ENCODE data around the gene GLT1D1. TPM values are rescaled to one million over a fixed set of nuclear protein-coding genes. Genes with fewer than 3 reads are reported as not detected.

The GLT1D1 gene
- total and polyA plus RNA-seq, 7 donors, result 0.23 to 0.95 (median 0.49) TPM

DNA sequence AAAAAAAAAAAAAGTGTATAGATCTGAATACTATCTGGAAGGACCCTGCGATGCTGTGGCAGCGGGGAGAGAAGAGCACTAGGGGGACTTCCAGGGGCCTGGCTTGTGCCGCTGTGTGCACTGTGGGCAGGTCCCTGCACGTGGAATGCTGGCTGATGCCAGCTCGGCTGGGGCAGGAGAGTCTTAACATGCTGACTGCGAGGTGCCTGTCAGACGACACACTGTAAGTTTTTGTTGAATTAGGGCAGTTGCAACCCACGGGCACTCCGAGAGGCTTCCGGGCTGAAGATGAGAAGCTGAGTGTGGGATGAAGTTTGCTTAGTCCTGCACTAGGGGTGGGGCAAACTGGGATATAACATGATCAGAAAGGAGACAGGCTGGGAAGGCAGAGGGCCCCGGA lies 10.7 kb downstream of the GLT1D1 start:
- 76 to 84% methylated on average over 11 of the region's 11 CpGs for WGBS, 2 donors
- intact Hi-C loops (cut with DNase I), result no loop called here
- no peak for DNase-seq
- Histone ChIP-seq H3K4me1 (no peaks in the 10 kb centered on the region), H3K4me3 (no peak overlapping the region), H3K27ac (no peak overlapping the region), H3K27me3 (no peaks in the 10 kb centered on the region), H3K36me3 (no peaks in the 10 kb centered on the region), H3K9me3 (no peaks in the 10 kb centered on the region)
- TF ChIP-seq POLR2AphosphoS5 (IDR thresholded peaks at IDR 0.05) (no peak), POLR2A (IDR thresholded peaks at IDR 0.05) (no peak), EP300 (IDR thresholded peaks at IDR 0.05) (no peak)
- TF ChIP-seq, protein P1, sequence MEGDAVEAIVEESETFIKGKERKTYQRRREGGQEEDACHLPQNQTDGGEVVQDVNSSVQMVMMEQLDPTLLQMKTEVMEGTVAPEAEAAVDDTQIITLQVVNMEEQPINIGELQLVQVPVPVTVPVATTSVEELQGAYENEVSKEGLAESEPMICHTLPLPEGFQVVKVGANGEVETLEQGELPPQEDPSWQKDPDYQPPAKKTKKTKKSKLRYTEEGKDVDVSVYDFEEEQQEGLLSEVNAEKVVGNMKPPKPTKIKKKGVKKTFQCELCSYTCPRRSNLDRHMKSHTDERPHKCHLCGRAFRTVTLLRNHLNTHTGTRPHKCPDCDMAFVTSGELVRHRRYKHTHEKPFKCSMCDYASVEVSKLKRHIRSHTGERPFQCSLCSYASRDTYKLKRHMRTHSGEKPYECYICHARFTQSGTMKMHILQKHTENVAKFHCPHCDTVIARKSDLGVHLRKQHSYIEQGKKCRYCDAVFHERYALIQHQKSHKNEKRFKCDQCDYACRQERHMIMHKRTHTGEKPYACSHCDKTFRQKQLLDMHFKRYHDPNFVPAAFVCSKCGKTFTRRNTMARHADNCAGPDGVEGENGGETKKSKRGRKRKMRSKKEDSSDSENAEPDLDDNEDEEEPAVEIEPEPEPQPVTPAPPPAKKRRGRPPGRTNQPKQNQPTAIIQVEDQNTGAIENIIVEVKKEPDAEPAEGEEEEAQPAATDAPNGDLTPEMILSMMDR (IDR thresholded peaks at IDR 0.05), result no peak

DNA sequence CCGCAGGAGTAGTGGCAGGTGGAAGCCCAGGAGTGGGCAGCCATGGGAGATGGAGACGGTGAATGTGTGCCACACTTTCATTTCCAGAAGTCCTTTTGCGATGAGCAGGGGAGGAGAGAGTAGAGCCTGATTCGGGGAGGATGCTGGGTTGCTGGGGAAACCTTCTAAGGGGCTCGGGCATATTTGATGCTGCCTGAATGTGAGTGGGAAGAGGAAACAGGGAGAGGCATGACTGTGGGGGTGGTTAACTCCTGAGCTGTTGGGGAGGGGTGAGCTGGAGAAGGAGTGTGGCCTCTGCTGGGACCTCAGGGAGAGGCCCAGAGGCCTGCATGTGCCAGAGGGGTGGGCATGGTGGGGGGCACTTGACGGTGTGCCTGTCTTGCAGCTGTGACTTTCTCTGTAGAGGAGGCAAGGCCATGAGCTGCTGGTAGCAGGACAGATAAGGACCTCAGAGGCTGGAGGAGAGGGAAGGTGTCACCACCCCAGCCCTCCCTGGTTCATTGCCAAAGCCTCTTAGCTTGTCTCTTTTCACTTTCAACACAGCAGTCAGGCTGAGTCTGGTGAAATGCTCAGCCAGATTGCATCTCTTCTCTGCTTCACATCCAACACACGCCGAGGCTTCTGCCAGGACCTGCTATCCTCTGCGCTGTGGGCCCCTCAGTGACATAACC lies 11.4 kb downstream of the GLT1D1 start:
- no peaks in the 10 kb centered on the region for H3K27me3 ChIP-seq
- H3K9me3 ChIP-seq, result no peaks in the 10 kb centered on the region
- DNase-seq, result peak; percentile 40
- H3K36me3 ChIP-seq, result no peaks in the 10 kb centered on the region
- TF ChIP-seq, protein P1 (IDR thresholded peaks at IDR 0.05), result no peak
- no peak for TF ChIP-seq POLR2AphosphoS5 (IDR thresholded peaks at IDR 0.05)
- no peak for TF ChIP-seq POLR2A (IDR thresholded peaks at IDR 0.05)
- TF ChIP-seq EP300 (IDR thresholded peaks at IDR 0.05), result no peak
- H3K27ac ChIP-seq, result no peak overlapping the region
- H3K4me3 ChIP-seq, result no peak overlapping the region
- H3K4me1 ChIP-seq, result no peaks in the 10 kb centered on the region
- 78 to 82% methylated on average over 9 of the region's 9 CpGs for WGBS, 2 donors
- intact Hi-C loops (cut with DNase I), result no loop called here

DNA sequence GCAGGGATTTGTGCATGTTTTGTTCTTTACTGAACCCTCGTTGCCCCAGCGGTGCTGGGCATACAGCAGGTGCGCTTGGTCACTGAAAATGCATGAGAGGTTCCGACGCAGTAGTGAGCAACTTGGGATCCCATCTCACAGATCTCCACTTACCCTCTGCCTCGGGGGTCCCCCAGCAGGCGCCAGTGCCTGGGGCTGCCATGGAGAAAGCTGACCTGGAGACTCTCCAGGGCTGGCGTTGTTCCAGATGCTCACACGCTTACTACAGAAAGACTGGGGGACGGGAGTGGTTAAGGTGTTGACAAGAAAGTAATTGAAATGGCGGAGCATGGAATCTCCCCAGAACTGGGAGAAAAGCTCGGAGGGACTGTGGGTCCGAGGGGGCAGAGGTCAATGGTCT lies 14.2 kb downstream of the GLT1D1 start:
- Histone ChIP-seq H3K27me3 (no peaks in the 10 kb centered on the region), H3K9me3 (no peaks in the 10 kb centered on the region), H3K27ac (no peak overlapping the region), H3K4me1 (no peaks in the 10 kb centered on the region), H3K4me3 (no peak overlapping the region), H3K36me3 (no peaks in the 10 kb centered on the region)
- no peak for TF ChIP-seq POLR2AphosphoS5 (IDR thresholded peaks at IDR 0.05)
- no peak for TF ChIP-seq EP300 (IDR thresholded peaks at IDR 0.05)
- TF ChIP-seq POLR2A (IDR thresholded peaks at IDR 0.05), result no peak
- WGBS, 2 donors, result 81 to 90% methylated on average over 13 of the region's 13 CpGs
- intact Hi-C loops (cut with DNase I), result no loop called here
- DNase-seq, result peak; percentile 36

DNA sequence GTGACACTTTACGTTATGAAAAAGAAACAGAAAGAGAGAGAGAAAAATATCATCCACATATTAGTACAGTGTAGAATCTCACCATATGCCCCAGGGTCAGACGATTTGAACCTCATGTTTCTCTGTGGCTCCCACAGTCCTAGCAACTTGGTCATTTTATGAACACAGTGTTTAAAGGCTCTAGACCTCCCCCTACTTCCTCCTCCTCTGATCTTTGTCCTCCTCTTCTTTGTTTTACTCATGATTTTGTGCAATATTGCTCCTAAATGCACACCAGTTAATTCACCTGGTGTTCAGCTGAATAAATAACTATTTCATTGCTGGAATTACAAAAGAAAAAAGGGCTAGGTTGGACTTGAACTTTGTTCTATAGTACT lies 18.2 kb downstream of the GLT1D1 start:
- Histone ChIP-seq H3K27me3 (no peaks in the 10 kb centered on the region), H3K27ac (no peak overlapping the region), H3K4me3 (no peak overlapping the region), H3K9me3 (peaks cover 0 to 3% (median 3%) of the 10 kb centered on the region in 4 donors), H3K36me3 (no peaks in the 10 kb centered on the region), H3K4me1 (no peaks in the 10 kb centered on the region)
- 29 to 35% methylated on average over 2 of the region's 2 CpGs for WGBS, 2 donors
- no peak for DNase-seq
- TF ChIP-seq, protein P1 (IDR thresholded peaks at IDR 0.05), result no peak
- no peak for TF ChIP-seq EP300 (IDR thresholded peaks at IDR 0.05)
- no peak for TF ChIP-seq POLR2A (IDR thresholded peaks at IDR 0.05)
- TF ChIP-seq POLR2AphosphoS5 (IDR thresholded peaks at IDR 0.05), result no peak
- intact Hi-C loops (cut with DNase I), result no loop called here

DNA sequence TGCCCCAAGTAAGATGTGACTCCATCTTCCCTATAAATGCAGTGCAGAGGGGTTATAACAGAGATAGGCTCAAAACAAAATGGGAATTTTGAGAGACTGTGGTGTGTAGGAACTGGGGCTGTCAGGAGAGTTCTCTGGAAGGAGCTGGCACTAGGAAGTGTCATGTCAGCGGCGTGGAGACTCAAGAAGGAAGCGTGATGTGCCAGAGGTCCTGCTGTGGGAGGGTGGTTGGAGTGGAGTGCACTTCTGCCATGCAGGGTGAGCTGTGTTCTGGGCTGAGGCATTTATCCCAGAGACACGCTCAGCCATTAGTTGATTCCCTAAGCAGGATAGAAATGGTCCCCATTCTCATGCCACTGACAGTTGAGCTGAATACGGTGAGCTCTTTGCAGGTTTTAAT lies 19.0 kb downstream of the GLT1D1 start:
- H3K4me3 ChIP-seq, result no peak overlapping the region
- peaks cover 0 to 6% (median 3%) of the 10 kb centered on the region in 4 donors for H3K9me3 ChIP-seq
- WGBS, 2 donors, result 86 to 88% methylated on average over 5 of the region's 5 CpGs
- no peak for TF ChIP-seq EP300 (IDR thresholded peaks at IDR 0.05)
- TF ChIP-seq, protein P1 (IDR thresholded peaks at IDR 0.05), result no peak
- TF ChIP-seq POLR2AphosphoS5 (IDR thresholded peaks at IDR 0.05), result no peak
- TF ChIP-seq POLR2A (IDR thresholded peaks at IDR 0.05), result no peak
- no peaks in the 10 kb centered on the region for H3K36me3 ChIP-seq
- no peaks in the 10 kb centered on the region for H3K4me1 ChIP-seq
- no peak for DNase-seq
- no peak overlapping the region for H3K27ac ChIP-seq
- intact Hi-C loops (cut with DNase I), result no loop called here
- H3K27me3 ChIP-seq, result no peaks in the 10 kb centered on the region
